Hindlimb muscle (tissue), 1 donor: ENCODE measurements around the gene LRRIQ1. TPM values are rescaled to one million over a fixed set of nuclear protein-coding genes. Genes with fewer than 3 reads are reported as not detected.
A peak's percentile ranks its signal among the peaks of the same experiment; 100 is the strongest.
"Not testable (repeated sequence)": the region's sequence is repeated elsewhere in the genome, so short reads cannot be mapped to it uniquely, and the experiment has no call there.

Experiments used
- DNase-seq: peaks from one replicate; pipeline ENCODE4 v3.0.0-alpha.2; 2013
- polyA plus RNA-seq: library from polyadenylated mRNA; unstranded; fragments of 120-200 nt; gene quantifications from one replicate; pipeline ENCODE4 v1.2.1, GENCODE V29; 2013; ENCODE audit not compliant: insufficient read length

Gene LRRIQ1, protein sequence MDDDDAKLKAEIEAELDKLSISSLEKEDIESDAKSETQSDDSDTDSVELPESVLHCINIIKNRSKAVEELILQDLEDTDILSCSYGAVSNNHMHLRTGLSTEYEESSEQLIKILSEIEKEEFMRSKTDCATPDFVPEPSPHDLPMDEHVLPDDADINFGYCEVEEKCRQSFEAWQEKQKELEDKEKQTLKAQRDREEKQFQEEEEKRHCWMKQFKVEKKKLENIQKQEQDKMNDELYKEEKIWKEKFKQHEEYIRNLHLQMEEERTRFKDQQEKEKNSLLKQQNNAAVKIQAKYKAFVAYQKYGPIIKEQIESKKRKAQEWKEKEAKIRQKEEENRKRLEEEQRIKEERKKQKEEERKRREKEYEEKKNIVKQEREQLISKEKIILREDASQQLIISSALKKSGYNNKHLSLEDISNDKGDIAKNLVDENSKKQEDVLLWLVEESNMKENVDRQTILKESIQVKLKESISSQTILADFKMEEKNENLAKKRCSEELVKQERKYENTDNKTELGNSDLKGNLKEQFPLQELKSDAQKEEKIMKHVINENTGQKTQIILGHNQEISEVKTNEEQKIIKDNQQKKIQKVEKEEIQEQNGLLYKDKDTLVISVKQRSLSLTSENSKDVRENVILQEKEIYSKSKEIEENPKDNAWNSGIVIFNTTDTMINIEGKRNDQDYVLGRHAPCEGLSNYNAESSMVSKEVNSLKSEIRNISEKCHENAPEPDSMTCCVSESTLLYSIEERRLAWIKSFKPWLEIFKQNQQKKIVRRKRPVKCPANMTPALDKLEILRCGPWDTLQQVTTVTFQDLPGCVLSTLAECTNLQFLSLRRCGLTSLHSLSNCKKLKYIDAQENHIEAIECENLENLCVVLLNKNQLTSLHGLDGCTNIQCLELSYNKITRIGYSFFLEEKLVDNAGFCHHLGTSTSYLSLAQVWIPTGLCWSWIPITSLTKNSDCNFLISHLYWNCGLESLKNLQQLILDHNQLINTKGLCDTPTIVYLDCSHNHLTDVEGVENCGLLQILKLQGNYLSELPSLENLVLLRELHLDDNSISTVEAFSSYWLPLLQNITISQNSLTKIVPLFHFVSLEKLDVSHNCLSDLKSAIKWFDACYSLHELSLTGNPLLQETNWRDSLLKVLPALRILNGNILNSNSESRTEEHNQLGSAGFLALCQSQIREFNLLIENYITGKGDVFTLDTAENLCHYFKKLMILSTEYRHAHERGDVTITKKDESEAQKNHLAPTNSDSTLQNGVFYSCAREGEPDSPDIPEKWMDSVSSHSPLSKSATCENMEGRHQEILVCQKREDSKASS (N-terminal part only)
- 0.27 TPM for polyA plus RNA-seq

DNA sequence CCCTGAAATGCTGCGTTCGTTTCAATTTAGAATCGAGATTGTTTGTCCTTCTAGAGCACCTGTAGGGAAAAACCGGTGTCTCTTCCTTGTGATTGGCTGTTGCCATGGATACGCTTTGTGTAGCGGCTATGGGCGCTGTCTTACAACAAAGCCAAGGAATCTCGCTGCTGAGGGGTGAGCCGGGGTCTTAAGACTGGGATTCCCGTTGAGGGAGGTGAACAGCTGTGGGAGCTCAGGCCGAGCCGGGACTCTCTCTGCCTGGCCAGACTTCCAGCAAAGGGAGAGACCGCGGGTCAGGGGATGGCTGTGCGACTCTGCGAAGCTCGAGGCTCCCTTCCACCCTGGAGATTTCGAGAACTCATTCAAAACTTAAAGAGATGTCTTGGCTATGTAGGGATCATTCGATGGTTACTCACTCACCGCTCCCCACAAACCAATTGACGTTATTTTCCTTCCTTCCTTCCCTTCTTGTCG lies at the start of gene LRRIQ1, which contains the start of gene TSPAN19:
Gene LRRIQ1, plus strand, starts transcription at position 118 of the 474 bp plus-strand sequence. CDS start 1,826 bp downstream, outside the sequence.
Gene TSPAN19, minus strand, starts transcription at position 44 of the 474 bp plus-strand sequence. CDS start 6,331 bp downstream, outside the sequence.
- DNase-seq: peak; percentile 74

DNA sequence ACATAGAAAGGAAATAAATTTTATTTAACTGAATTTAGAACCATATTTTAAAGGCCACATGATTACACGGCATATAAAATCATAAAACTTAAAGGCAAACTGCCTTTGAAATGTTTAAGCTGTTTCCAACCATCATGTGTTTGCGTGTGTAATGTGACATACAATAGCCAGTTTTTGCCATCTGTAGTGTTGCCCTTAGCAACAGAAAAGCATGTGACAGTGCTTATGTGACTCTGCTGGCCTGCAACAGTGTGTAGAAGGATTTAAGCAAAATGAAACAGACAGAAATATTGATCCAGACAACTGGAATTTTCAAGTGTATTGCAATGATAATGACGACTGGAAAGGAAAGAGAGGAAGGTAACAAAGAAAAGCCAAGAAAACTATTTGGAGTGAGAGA lies 49.6 kb upstream of the LRRIQ1 start:
- DNase-seq: peak; percentile 8

DNA sequence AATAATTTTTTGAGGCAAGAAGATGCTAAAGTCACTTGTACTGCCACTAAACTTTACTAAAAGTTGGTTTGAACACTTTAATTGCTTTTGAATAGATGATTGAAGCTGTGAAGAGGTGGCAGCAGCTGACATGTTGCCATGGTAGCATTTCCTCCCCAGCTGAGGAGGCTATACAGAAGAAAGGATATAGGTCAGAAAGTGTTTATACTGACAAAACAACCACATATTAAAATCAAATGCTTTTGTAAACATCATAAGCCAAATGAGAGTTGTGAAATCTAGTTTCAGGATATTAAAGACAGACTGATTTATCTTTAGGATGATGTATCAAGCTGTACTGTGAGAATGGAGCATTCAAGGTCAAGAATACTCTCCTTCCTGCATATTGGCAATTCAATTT lies 41.7 kb upstream of the LRRIQ1 start:
- DNase-seq: no peak

DNA sequence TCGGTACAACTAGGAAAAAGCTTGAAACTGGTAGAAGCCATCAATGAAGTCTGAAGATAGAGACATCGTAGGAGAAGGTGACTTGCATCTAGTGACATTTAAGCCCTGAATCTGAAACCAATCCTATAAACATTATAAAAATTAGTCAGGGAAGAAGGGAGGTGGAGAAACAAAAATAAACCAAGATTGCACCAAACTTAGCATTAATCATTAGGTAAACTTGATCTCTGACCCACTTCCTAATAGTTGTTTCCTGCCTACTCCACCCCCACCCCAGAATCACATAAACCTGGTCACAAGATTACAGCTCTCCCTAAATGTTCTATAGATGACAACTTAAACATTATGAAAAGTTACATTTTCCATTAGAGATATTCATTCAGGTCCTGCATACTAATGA lies 40.5 kb upstream of the LRRIQ1 start:
- DNase-seq: no peak

DNA sequence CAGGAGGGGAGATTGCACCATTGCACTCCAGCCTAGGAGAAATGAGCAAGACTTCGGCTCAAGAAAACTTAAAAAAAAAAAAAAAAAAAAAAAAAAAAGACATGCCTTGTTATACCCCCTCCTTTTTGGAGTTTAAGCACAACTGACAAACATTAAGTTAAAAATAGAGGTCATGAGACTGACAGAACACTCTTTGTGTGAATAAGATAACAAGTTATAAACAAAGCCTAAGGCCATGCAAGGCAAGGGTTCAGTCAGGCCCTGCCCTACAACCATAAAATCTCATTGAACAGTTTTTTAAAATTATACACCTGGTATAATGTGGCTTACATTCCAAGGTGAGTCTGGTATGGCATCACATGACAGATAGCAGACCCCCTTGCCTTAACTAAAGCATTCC lies 39.4 kb upstream of the LRRIQ1 start:
- no peak for DNase-seq

DNA sequence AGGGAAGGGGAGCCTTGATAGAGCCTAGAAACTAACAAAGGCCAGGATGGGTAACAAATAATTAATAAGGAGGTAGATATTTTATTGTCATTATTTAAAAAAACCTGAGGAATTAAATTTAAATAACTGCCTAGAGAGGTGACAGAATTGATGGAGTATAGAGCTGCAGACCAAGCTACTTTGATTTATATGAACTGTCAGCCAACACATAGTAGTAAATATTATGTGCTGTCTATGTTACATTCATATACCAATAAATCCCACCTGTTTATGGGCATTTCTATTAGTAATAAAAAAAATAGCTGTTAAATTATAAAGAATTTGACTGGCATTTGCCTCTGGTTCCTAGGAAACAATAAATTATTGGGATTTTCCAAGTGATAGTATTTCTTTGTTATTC lies 37.8 kb upstream of the LRRIQ1 start:
- DNase-seq: no peak

DNA sequence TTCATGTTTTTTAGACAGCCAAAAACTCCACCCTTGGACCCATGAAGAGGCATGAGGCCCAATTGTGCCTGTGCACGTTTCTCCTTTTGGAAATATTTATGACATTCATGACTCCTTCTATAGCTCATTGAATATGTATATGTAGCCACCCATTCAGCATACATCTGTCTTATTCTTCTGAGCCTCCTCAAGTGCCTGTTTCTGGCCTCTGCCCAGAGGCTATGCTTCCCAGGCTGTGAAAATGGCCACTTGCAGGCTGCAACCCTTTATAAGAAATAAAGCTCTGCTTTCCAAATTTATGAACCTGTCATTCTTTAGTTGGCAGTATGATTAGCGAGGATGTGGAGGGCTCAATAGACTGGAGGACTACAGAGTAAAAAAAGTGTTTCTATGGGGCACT lies 35.4 kb upstream of the LRRIQ1 start:
- DNase-seq: no peak

DNA sequence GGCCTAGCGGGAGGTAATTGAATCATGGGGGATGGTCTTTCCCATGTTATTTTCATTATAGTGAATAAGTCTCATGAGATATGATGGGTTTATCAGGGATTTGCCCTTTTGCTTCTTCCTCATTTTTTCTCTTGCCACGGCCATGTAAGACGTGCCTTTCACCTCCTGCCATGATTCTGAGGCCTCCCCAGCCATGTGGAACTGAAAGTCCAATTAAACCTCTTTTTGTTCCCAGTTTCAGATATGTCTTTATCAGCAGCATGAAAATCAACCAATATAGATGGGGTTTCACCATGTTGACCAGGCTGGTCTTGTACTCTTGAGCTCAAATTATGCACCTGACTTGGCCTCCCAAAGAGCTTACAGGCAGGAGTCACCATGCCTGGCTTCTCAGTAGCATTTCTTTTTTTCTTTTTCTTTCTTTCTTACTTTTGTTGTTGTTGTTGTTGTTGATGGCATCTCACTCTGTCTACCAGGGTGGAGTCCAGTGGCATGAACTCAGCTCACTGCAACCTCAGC lies 33.3 kb upstream of the LRRIQ1 start:
- DNase-seq: no peak

DNA sequence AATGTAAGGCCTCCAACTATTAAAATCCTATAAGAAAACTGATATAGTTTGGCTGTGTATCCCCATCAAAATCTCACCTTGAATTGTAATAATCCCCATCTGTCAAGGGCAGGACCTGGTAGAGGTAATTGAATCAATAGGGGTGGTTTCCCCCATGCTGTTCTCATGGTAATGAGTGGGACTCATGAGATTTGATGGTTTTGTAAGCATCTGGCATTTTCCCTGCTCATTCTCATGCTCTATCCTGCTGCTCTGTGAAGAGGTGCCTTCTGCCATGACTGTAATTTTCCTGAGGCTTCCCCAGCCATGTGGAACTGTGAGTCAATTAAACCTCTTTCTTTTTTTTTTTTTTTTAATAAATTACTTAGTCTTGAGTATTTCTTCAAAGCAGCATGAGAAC lies 31.9 kb upstream of the LRRIQ1 start:
- no peak for DNase-seq

DNA sequence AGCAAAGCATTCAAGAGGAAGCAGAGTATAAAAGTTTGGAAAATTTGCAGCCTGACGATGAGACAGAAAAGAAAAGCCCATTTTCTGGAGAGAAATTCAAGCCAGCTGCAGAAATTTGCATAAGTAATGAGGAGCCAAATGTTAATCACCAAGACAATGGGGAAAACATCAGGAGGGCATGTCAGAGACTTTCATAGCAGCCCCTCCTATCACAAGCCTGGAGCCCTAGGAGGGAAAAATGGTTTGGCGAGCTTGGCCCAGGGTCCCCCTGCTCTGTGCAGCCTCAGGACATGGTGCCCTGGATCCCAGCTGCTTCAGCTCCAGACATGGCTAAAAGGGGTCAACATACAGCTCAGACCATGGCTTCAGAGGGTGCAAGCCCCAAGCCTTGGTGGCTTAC lies 31.1 kb upstream of the LRRIQ1 start:
- DNase-seq: not testable (repeated sequence)

DNA sequence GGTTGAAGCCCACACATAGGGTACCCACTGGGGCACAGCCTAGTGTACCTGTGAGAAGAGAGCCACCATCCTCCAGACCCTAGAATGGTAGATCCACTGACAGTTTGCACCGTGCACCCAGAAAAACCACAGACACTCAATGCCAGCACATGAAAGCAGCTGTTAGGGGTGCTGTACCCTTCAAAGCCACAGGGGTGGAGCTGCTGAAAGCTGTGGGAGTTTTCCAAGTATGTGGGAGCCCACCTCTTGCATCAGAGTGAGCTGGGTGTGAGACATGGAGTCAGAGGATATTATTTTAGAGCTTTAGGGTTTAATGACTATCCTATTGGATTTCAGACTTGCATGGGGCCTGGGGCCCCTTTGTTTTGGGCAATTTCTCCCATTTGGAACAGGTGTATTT lies 30.5 kb upstream of the LRRIQ1 start:
- DNase-seq: no peak

DNA sequence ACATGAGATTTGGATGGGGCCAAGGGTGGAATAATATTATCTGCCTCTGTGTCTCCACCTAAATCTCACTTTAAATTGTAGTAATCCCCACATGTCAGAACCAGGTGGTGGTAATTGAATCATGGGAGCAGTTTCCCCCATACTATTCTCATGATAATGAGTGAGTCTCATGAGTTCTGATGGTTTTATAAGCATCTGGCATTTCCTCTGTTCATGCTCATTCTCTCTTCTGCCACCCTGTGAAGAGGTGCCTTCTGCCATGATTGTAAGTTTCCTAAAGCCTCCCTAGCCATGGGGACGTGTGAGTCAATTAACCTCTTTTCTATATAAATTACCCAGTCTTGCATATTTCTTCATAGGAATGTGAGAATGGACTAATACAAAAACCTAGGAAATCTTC lies 29.9 kb upstream of the LRRIQ1 start:
- DNase-seq: no peak

DNA sequence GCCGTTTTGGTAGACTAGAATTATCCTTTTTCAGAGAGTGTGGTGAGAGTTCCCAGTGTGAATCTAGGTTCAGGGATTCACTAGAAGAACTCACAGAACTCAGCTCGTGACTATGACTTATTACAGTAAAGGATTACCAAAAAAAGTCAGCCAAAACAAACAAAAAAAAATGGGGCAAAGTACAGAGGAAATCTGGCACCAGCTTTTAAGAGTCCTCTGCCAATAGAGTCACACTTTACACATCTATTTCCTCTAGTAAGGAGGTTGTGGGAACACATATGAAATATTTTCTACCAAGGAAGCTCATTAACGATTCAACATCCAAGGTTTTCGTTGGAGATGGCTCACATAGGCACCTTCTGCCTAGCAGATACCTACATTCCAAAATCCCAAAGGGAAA lies 28.3 kb upstream of the LRRIQ1 start:
- no peak for DNase-seq

DNA sequence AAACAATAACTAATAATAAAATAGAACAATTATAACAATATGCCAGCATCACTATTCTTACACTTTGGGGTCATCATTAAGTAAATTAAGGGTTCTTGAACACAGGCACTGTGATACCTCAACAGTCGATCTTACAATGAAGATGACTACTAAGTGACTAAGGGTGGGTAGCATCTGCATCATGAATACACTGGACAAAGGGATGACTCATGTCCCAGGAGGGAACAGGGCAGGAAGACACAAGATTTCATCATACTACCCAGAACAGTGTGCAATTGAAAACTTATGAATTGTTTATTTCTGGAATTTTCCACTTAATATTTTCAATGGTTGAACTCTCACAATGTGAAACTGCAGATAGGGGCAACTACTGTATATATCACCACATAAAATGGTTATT lies 19.7 kb upstream of the LRRIQ1 start:
- no peak for DNase-seq

DNA sequence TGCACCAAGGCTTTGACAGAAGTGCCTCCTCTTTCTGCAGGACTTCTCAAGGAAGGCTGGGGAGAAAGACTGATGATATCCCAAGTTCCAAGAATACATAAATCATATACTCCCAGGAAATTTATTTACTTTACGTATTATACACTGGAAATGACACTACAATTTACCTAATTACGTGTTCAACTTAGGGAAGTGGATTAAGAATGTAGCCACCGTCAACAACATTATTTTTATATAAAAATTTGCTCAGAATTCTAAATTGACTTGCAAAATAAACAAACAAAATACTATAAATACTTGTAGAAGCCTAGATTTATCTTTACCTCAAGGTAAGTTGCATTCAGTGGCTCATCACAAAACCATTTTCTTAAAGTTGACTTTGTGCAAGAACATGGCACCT lies 19.0 kb upstream of the LRRIQ1 start:
- DNase-seq: no peak

DNA sequence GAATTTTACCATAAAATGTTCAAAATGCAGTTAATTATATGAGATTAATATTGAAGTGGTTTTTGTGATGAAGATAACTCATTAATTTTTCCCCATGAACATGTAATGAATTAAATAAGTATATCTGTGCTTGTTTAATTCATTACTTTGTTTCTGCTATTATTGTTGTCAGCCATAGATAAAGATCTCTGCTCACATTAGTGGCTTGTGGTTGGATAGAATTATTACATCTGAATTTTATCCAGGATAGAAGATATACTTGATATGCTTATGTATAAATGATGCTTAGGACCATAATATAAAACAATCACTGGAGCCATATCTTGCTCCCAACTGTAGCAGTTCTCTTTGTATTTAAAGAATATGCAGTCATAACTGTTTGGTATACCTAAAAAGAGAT lies 18.5 kb upstream of the LRRIQ1 start:
- DNase-seq: no peak

DNA sequence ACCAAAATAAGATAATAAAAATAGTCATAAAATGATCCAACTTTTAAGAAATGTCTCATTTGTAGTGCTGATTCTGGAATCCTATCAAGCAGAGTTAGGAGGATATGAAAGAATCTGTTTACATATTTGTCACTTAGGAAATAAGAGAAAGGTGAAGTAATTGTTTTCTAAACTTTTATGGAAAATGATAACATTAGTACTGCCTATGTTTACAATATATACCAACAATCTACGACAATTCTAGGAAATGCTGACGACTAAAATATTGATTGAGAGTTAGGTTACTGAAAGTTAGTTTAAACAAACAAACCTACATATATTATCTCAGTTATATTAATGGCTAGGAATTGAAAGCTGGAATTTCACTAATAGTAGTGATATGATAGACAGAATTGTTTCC lies 18.1 kb upstream of the LRRIQ1 start:
- no peak for DNase-seq

DNA sequence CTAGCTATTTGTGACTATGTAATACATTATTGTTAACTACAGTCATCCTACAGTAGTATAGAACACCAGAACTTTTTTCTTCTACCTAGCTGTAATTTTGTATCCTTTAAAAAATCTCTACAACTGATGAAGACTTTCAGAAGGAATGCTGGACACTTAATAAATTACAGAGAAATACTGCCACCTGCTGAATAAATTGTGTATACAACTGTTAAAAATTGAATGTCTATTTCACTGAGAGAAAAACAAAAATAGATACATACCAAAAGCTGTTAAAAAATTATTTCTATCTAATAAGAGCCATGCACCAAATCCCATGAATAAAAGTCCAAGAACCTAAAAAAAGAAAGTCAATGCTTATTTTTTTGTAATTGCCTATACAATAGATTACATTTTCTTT lies 6.7 kb upstream of the LRRIQ1 start:
- peak; percentile 5 for DNase-seq

DNA sequence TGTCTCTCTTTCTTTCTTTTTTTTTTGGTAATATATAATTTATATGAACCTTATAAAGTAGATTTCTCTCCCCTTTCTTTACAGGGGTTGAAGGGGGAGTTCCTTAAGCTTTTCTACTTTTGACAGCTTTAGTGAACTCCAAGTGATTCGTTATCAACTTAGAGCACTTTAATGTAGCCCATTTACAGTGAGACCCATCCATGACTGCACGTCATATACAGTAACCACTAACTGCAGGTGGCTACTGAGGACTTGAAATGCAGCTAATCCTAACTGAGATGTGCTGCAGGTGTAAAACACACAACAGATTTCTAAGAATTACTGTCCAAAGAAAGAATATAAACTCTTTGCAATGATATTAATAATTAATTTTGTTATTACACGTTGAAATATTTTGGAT lies 582 bp downstream of the LRRIQ1 start:
- DNase-seq: no peak

DNA sequence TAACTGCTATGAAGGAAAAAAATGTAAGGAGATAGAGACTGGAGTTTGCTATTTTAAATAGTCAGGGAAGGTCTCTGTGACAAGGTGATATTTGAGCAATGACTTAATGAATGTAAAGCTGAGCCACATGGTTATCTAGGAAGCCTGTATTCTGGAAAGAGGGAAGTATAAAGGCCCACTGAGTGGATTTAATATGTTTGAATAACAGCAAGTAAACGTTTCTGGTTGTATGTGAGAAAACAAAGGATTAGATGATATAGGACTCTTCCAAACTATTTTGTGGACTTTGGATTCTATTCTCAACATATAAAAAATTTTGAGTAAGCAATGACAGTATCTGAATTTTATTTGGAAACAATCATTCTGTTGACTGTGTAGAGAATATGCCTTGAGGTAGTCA lies 5.2 kb downstream of the LRRIQ1 start:
- no peak for DNase-seq

DNA sequence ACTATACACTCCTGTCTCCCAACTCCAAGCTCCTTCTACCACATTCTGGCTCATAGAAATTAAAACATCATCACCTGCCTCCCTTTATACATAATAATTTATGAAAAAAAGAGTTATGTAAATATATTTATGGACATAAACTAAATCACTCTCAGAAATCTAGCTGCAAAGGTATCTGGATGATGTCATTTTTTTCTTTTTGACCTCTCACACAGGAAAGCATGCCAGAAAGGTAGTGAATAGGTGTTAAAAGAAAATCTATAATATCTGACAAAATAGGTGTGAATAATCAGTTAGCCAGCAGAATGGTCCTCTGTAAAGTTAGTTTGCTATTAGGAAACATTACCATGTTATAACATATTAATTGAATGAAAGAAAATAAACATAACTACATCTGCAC lies 7.7 kb downstream of the LRRIQ1 start:
- no peak for DNase-seq

DNA sequence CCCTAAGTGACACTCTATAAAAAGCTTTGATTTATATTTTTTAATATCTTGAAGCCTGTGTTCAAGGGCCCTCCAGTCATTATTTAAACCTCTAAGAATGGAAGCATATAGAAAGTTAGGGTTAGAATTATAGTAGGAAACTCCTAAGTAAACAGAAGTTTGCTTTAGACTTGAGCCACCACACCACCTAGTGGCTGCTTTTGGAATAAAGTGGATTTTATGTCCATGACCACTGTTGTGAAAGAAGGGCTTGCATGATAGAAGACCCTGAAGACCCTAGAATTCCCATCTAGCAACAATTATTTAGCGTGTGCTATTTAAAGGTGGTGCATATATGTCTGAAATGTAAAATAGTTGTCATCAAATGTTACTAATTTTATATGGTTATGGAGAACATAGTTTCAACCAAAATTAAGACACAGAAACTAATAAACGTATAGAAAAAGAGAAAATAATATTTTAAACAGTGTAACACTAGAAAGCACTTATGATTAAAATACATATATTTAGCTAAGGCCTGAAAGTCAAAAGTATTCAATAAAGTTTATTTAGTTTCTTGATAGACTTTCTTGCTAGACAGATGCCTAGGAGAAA lies 21.3 kb downstream of the LRRIQ1 start:
- peak; percentile 20 for DNase-seq
